Left kidney (tissue), 2 donors: ENCODE data around the gene USP22. TPM values are rescaled to one million over a fixed set of nuclear protein-coding genes. Genes with fewer than 3 reads are reported as not detected.
"Not testable (repeated sequence)": the region's sequence is repeated elsewhere in the genome, so short reads cannot be mapped to it uniquely, and the experiment has no call there.

ENCODE experiments used
- DNase-seq: peaks from one replicate; pipeline ENCODE4 v3.0.0-alpha.2; 2013
- polyA plus RNA-seq: library from polyadenylated mRNA; unstranded; fragments of 120-200 nt; gene quantifications from one replicate; pipeline ENCODE4 v1.2.1, GENCODE V29; 2013; ENCODE audit not compliant: insufficient read length

USP22 gene
- polyA plus RNA-seq, 1 donor, result 246 TPM

- no peak for DNase-seq
Observed at GRCh38 chr17:20989991-20990855, 52.6 kb downstream of the USP22 start.

- no peak for DNase-seq
Observed at GRCh38 chr17:20989481-20989880, 53.3 kb downstream of the USP22 start.

DNA sequence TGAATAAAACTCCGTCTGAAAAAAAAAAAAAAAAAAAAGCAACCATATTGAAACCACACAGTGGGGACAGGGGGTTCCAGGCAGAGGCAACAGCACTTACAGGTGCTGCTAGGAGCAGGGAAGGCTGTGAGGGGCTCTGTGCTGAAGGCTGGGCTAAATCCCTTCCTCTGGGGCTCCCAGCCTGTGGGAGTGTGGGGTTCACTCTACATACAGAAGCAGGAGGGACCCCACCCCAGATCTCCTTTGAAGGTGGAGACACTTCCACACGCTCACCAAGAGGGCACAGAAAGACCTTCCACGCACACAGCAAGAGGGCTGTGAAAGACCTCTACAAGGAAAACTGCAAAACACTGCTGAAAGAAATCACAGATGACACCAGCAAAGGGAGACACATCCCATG lies 53.9 kb downstream of the USP22 start:
- no peak for DNase-seq

GRCh38 chr17:20988001-20988636 lies 54.7 kb downstream of the USP22 start:
- DNase-seq, result no peak

DNA sequence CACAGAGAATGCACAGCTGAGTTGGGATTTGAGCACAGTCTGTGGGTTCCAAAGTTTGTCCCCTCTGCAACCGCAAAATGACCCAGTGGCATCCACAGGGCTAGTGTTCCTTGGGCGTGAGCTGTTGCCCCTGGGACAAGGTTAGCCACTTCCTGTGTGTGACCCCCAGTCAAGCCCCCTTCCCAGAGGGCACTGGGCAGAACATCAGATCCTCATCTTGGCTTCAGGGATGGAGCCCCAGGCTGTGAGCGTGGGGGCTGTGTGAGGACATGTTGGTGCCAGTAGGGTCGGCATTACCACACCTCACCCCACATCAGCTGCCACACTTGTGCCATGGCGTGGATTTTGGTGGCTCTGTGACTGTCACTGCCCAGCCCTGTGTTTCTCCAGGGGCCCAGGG lies 55.3 kb downstream of the USP22 start:
- no peak for DNase-seq

GRCh38 chr17:20986767-20987510 lies 55.9 kb downstream of the USP22 start:
- no peak for DNase-seq

DNA sequence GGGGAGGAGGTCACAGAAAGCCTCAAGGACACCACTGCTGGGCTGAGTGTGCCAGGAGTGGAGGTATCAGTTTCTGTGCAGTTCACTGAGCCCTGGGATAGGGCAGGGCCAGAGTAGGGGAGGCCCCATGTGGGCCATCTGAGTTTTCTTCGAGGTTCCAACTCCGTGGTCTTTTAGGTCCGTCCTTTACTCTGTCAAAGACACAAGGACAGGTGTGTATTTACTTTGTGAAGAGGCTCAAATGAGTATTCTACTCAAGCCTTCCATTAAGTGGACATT lies 59.5 kb downstream of the USP22 start:
- no peak for DNase-seq

DNA sequence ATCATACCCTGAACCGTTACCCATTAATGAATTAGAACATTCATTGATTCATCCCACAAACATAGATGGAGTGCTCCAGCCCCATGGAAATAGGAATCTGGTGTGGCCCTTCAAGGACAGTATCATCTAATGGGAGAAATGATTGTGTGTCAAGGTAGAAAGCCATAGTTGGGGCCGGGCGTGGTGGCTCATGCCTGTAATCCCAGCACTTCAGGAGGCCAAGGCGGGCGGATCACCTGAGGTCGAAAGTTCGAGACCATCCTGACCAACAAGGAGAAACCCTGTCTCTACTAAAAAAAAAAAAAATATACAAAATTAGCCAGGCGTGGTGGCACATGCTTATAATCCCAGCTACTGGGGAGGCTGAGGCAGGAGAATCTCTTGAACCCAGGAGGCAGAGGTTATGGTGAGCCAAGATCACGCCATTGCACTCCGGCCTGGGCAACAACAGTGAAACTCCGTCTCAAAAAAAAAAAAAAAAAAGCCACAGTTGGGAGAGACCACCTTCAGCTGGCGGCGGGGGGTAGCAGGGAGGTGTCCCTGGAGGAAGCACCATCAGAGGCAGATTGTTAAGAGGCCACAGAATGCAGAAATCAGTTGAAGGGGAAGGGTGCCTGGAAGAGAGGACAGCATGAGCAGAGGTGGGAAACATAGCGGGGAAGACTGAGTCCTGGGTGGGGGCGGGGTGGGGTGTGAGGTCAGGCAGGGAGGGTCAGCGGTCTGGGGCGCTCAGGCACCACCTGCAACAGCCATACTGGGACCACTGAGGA lies 60.0 kb downstream of the USP22 start:
- no peak for DNase-seq

DNA sequence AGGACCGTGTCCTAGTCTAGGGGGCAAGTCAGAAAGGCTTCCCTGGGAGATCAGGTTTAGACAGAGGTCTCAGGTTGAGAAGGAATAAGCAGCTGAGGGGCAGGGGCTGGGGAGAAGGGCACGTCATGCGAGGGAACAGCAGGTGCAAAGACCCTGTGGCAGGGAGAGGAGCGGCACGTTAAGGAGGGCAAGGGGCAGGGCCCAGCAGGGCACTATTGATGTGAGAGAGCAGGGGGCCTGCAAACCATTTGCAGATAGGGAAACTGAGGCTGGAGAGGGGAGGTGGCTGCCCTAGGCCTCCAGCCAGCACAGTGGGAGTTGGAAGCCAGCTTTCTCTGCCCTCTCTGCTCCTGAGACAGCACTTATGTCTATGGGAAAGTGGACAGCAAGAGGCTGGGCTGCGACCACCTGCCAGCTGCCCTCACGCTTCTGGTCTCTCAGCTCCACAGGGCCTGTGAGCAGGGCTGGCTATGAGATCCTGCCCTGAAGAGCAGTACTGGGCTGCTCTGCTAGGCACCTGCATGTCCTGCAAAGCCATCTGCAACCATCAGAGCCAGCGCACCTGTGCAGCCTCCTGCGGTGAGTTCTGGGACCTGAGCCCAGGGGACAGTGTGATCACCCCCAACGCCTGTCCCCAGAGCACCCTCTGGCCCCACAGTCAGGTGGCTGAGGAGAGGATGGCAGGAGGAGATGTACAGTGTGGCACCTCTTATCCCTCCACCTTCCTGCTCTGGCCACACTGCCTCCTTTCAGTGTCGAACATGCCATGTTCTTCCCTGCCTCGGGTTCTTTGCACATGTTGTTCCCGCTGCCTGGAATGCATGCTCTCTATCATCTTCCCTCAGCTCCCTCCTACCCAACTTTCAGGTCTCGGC lies 61.5 kb downstream of the USP22 start:
- DNase-seq, result no peak

- no peak for DNase-seq
Observed at GRCh38 chr17:20979792-20980083, 63.1 kb downstream of the USP22 start.

GRCh38 chr17:20979007-20979791 lies 63.6 kb downstream of the USP22 start:
- DNase-seq, result not testable (repeated sequence)

DNA sequence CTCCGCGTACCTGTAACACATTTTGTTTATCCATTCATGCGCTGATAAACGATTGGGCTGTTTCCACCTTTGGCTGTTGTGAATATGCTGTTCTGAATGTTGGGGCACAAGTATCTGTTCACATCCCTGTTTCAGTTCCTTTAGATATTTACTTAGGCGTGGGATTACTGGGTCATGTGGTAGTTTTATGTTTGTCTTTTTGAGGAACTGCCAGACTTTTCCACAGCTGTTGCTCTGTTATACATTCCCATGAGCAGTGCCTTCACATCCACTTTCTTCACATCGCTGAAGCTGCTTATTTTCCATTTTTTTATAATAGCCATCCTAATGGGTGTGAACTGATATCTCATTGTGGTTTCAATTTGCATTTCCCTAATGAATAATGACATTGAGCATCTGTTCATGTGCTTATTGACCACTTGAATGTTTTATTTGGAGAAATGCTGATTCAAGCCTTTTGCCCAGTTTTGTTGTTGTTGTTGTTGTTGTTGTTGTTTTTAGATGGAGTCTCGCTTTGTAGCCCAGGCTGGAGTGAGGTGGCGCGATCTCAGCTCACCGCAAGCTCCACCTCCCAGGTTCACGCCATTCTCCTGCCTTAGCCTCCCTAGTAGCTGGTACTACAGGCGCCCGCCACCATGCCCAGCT lies 65.1 kb downstream of the USP22 start:
- DNase-seq, result not testable (repeated sequence)

- no peak for DNase-seq
Observed at GRCh38 chr17:20975566-20975965, 67.2 kb downstream of the USP22 start.

GRCh38 chr17:20970329-20970728 lies 72.5 kb downstream of the USP22 start:
- DNase-seq, result no peak

DNA sequence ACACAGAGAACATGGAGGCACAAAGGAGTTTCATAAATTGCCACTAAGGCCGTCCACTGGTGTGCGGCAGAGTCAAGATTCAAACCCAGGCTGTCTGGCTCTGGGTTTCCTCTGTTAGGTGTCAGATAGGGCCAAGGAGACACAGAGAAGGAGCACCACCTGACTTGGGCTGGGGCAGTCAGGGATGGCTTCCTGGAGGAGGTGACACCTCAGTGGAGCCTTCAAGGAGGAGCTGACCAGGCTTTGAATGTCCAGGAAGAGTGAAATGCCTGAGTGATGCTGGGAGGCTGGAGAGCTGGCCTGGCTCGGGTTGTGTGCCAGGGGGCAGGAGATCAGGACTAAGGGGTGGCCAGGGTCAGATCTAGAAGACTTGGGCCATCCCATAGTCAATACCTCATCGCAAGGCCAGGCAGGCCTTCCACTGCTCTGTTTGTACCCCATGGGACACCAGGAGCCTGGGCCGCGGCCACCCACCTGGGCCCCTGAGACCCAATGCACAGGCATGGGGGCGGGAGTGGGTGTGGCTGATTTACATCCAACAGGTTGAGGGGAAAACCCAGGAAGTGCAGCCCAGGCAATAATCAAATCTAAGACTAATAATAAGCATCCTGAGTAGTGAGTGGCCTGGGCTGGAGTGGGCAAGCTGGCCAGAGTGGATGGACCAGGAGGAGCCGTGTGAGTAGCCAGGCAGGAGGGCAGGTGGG lies 73.7 kb downstream of the USP22 start:
- no peak for DNase-seq

DNA sequence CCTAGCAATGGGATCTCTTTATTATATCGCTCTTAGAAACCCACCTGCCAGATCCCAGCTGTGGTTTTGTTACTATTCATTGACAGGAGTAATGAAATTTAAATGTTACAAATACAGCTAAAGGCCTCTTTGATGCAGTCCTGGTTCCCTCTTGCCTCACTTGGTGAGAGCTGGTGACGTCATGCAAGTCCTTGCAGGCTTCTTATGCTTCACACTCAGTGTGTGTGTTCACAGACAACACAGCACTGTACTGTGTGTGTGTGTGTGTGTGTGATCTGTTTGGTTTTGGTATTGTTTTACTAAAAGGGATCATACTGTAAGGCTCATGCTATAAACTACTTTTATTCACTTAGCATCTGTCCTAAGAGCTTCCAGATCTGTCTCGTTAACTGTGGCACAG lies 75.0 kb downstream of the USP22 start:
- DNase-seq, result no peak

DNA sequence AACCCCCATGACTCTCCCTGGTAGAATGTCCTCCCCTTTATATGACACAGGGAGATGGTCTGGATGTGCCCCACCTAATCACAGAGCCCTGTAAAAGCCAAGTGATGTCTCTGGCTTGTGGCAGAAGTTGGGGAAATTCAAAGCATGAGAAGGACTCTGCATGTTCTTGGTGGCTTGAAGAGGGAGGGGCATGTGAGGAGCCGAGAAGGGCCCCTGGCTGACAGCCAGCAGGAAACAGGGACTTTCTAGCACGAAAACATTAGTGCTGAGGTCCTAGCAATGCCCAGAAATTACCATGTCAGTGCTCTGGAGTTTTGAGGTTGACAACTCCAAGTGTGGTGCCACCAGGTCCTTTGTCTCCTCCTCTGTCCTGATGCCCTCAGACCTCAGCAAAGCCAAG lies 75.9 kb downstream of the USP22 start:
- no peak for DNase-seq

DNA sequence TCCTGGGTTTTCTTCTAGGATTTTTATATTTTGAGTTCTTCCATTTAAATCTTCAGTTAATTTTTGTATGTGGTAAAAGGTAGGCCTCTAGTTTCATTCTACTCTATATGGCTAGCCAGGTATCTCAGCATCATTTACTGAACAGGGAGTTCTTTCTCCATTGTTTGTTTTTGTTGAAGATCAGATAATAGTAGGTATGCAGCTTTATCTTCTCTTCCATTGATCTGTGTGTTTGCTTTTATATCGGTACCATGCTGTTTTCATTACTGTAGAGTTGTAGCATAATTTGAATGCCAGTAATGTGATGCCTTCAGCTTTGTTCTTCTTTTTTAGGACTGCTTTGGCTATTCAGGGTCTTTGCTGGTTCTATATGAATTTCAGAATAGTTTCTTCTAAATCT lies 77.3 kb downstream of the USP22 start:
- DNase-seq, result no peak

DNA sequence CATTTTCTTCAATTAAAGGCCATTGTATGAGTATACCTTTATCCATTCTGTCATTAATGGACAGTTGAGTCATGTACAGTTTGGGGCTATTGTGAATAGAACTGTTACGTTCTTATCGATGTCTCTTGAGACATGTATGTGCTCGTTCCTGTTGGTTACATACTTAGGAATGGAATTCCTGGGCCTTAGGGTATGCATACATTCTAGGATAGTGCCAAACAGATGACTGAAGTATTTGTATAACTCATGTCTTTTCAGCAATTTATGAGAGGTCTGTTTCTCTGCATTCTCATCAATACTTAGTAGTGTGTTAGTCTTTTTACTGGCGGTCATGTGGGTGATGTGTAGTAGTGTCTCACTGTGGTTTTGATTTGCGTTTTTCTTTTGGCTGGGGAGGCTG lies 81.2 kb downstream of the USP22 start:
- DNase-seq, result no peak

- DNase-seq, result no peak
Observed at GRCh38 chr17:20960871-20961270, 81.9 kb downstream of the USP22 start.
